ENCODE measurements around the gene MORN1. TPM values are rescaled to one million over a fixed set of nuclear protein-coding genes. Genes with fewer than 3 reads are reported as not detected.

The MORN1 gene
- total and polyA plus RNA-seq, 9 of the 15 experiments (the other 6 are each of a cell fraction or from before 2014, with no cell fraction given) = 0.24 to 9.3 (median 4.2) TPM

DNA sequence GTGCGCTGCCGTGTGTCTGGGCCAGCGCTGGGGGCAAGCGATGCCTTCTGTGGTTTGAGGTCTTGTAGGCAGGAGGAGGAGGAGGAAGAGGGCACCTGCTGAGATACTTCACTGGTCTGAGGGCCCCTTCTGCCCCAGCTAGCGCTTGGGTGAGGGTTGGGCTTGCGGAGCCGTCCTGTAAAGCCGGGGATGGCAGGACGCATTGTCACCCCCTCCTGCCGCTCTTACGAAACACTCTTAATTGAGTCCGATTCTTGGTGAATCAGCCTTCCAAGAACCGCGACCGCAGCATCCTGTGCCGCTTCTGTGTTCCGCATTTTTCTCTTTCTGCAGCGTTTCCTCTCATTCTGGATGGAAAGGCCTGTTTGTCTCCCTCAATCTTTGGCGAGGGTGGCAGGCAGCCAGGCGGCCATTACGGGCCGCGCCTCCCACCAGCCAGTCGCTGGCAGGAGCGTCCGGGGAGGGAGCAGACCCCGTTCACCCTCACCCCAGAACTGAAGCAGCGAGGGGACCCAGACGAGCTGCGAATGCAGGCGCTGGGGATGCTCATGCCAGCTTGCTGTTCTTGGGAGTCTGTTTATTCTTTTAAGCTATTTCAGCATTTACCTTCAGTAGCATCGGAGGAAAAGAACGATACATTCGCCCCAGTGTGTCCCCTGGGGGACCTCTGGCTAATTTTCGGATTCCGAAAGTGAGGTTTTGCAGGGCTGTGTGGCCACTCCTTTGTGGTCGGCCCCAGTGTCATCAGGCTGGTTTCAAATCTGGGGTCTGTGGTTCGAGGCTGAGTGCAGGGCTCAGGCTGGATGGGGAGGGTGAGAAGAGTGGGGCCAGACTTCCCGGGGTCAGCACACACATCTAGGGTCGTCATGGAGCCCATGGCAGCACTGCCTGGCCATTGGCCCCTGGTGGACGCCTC is 100.5 kb downstream of the MORN1 start (continued):
- TF ChIP-seq, protein P1, sequence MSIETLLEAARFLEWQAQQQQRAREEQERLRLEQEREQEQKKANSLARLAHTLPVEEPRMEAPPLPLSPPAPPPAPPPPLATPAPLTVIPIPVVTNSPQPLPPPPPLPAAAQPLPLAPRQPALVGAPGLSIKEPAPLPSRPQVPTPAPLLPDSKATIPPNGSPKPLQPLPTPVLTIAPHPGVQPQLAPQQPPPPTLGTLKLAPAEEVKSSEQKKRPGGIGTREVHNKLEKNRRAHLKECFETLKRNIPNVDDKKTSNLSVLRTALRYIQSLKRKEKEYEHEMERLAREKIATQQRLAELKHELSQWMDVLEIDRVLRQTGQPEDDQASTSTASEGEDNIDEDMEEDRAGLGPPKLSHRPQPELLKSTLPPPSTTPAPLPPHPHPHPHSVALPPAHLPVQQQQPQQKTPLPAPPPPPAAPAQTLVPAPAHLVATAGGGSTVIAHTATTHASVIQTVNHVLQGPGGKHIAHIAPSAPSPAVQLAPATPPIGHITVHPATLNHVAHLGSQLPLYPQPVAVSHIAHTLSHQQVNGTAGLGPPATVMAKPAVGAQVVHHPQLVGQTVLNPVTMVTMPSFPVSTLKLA (conservative IDR thresholded peaks at IDR 0.05) = no peak
- TF ChIP-seq SMAD4 (CRISPR knock-in tag; conservative IDR thresholded peaks at IDR 0.05) (peak; percentile 55), SMARCE1 (IDR thresholded peaks at IDR 0.05) (peak; percentile 91), TCF7L2 (IDR thresholded peaks at IDR 0.05; ENCODE audit: low read depth, low read length) (no peak), ZNF316 (IDR thresholded peaks at IDR 0.05) (0 out of 2 replicates have a peak, but pooled peaks have one; percentile 8), ETV6 (IDR thresholded peaks at IDR 0.05; ENCODE audit: borderline replicate concordance in 1 of 2, low read depth in 2 of 2, low read length in 1 of 2) (peak in 1 of 2 experiments; percentile 54; a peak in 1 of 4 replicates), ETV6 (CRISPR knock-in tag; IDR thresholded peaks at IDR 0.05; ENCODE audit: borderline replicate concordance) (no peak), ARID1B (IDR thresholded peaks at IDR 0.05) (peak; percentile 75), TEAD4 (IDR thresholded peaks at IDR 0.05; ENCODE audit: low read length) (peak; percentile 69), TEAD4 (CRISPR knock-in tag; IDR thresholded peaks at IDR 0.05; ENCODE audit: borderline replicate concordance) (no peak), KAT8 (IDR thresholded peaks at IDR 0.05; ENCODE audit: low read depth) (no peak), JUND (IDR thresholded peaks at IDR 0.05; ENCODE audit: borderline replicate concordance, low read depth, low read length) (peak; percentile 86), JUND (tag; IDR thresholded peaks at IDR 0.05; ENCODE audit: borderline replicate concordance, low read depth, low read length) (peak; percentile 79; the same call in 1 of the 3 replicates)
- TF ChIP-seq, protein P2, sequence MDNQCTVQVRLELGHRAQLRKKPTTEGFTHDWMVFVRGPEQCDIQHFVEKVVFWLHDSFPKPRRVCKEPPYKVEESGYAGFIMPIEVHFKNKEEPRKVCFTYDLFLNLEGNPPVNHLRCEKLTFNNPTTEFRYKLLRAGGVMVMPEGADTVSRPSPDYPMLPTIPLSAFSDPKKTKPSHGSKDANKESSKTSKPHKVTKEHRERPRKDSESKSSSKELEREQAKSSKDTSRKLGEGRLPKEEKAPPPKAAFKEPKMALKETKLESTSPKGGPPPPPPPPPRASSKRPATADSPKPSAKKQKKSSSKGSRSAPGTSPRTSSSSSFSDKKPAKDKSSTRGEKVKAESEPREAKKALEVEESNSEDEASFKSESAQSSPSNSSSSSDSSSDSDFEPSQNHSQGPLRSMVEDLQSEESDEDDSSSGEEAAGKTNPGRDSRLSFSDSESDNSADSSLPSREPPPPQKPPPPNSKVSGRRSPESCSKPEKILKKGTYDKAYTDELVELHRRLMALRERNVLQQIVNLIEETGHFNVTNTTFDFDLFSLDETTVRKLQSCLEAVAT (IDR thresholded peaks at IDR 0.05) = peak in 1 of 2 experiments; percentile 59; a peak in 2 of 4 replicates
- TF ChIP-seq, protein P3, sequence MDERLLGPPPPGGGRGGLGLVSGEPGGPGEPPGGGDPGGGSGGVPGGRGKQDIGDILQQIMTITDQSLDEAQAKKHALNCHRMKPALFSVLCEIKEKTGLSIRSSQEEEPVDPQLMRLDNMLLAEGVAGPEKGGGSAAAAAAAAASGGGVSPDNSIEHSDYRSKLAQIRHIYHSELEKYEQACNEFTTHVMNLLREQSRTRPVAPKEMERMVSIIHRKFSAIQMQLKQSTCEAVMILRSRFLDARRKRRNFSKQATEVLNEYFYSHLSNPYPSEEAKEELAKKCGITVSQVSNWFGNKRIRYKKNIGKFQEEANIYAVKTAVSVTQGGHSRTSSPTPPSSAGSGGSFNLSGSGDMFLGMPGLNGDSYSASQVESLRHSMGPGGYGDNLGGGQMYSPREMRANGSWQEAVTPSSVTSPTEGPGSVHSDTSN (CRISPR knock-in tag; IDR thresholded peaks at IDR 0.05; ENCODE audit: low read depth) = no peak
- TF ChIP-seq, protein P3 (tag; conservative IDR thresholded peaks at IDR 0.05; ENCODE audit: low read depth) = no peak
- TF ChIP-seq, protein P4, sequence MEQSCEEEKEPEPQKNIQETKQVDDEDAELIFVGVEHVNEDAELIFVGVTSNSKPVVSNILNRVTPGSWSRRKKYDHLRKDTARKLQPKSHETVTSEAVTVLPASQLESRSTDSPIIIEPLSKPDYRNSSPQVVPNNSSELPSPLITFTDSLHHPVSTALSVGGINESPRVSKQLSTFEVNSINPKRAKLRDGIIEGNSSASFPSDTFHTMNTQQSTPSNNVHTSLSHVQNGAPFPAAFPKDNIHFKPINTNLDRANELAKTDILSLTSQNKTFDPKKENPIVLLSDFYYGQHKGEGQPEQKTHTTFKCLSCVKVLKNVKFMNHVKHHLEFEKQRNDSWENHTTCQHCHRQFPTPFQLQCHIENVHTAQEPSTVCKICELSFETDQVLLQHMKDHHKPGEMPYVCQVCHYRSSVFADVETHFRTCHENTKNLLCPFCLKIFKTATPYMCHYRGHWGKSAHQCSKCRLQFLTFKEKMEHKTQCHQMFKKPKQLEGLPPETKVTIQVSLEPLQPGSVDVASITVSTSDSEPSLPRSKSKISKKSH (CRISPR knock-in tag; IDR thresholded peaks at IDR 0.05) = no peak
- TF ChIP-seq, protein P5, sequence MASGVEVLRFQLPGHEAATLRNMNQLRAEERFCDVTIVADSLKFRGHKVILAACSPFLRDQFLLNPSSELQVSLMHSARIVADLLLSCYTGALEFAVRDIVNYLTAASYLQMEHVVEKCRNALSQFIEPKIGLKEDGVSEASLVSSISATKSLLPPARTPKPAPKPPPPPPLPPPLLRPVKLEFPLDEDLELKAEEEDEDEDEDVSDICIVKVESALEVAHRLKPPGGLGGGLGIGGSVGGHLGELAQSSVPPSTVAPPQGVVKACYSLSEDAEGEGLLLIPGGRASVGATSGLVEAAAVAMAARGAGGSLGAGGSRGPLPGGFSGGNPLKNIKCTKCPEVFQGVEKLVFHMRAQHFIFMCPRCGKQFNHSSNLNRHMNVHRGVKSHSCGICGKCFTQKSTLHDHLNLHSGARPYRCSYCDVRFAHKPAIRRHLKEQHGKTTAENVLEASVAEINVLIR (CRISPR knock-in tag; IDR thresholded peaks at IDR 0.05) = peak; percentile 13; the same call in 1 of the 2 replicates

Measured in K562 (cell line).